Keratinocyte (primary cell): Measurements from ENCODE around the gene ZNF511. TPM values are rescaled to one million over a fixed set of nuclear protein-coding genes. Genes with fewer than 3 reads are reported as not detected.
A peak's percentile ranks its signal among the peaks of the same experiment; 100 is the strongest.

ENCODE experiments used
- DNase-seq: peaks from one replicate; pipeline ENCODE4 v3.0.0-alpha.2; 2011; ENCODE audit warnings: low read depth, missing footprints, low spot score
- FAIRE-seq: peaks from 2 replicates; lab custom pipeline; 2011; peaks lifted over from hg19 to GRCh38; lab: Jason Lieb, UNC
- H2AFZ ChIP-seq: 2 replicates; pipeline ENCODE4 v1.6.0; 2012; ENCODE audit warnings: low read length, control low read depth, inconsistent platforms; ENCODE audit not compliant: control insufficient read depth
- H3K27ac ChIP-seq: 2 replicates; pipeline ENCODE4 v1.5.1; 2011; ENCODE audit warnings: low read length; ENCODE audit not compliant: control insufficient read depth, insufficient read depth
- H3K27me3 ChIP-seq: 3 replicates; pipeline ENCODE4 v1.6.0; 2011; ENCODE audit warnings: low read length; ENCODE audit not compliant: control insufficient read depth, insufficient read depth; ENCODE audit errors: extremely low read depth
- H3K36me3 ChIP-seq, 2 experiments: 2 replicates in 1 of 2; 3 replicates in 1 of 2; pipeline ENCODE4 v1.5.1; 2011; ENCODE audit warnings: low read length in 2 of 2, mild to moderate bottlenecking in 1 of 2; ENCODE audit not compliant: control insufficient read depth in 2 of 2, insufficient read depth in 2 of 2; ENCODE audit errors: extremely low read depth in 1 of 2
- H3K4me1 ChIP-seq: 3 replicates; pipeline ENCODE4 v1.5.1; 2011; ENCODE audit warnings: low read length; ENCODE audit not compliant: control insufficient read depth, insufficient read depth; ENCODE audit errors: extremely low read depth
- H3K4me2 ChIP-seq: 3 replicates; pipeline ENCODE4 v1.6.0; 2011; ENCODE audit warnings: low read depth, low read length; ENCODE audit not compliant: control insufficient read depth, insufficient read depth; ENCODE audit errors: extremely low read depth
- H3K4me3 ChIP-seq, 3 experiments: fragments of 200-600 bp in 1 of 3; sonication (generic) in 1 of 3; 2 replicates in 2 of 3; 3 replicates in 1 of 3; pipeline ENCODE4 v1.5.1; 2011 to 2016; ENCODE audit warnings: low read length in 3 of 3, mild to moderate bottlenecking in 3 of 3, control low read depth in 2 of 3, inconsistent platforms in 1 of 3, low read depth in 1 of 3, mixed read lengths in 1 of 3, mixed run types in 1 of 3, moderate library complexity in 1 of 3; ENCODE audit not compliant: control insufficient read depth in 2 of 3, insufficient read depth in 2 of 3; ENCODE audit errors: extremely low read depth in 1 of 3
- H3K79me2 ChIP-seq: 2 replicates; pipeline ENCODE4 v1.6.0; 2012; ENCODE audit warnings: low read length; ENCODE audit not compliant: control insufficient read depth, insufficient read depth
- H3K9ac ChIP-seq: 3 replicates; pipeline ENCODE4 v1.6.0; 2011; ENCODE audit warnings: low read length; ENCODE audit not compliant: control insufficient read depth, insufficient read depth; ENCODE audit errors: extremely low read depth
- H3K9me1 ChIP-seq: 3 replicates; pipeline ENCODE4 v1.6.0; 2011; ENCODE audit warnings: low read length; ENCODE audit not compliant: control insufficient read depth, insufficient read depth; ENCODE audit errors: extremely low read depth
- H3K9me3 ChIP-seq: 2 replicates; pipeline ENCODE4 v1.5.1; 2012; ENCODE audit warnings: low read depth, low read length; ENCODE audit not compliant: control insufficient read depth
- H4K20me1 ChIP-seq: 3 replicates; pipeline ENCODE4 v1.6.0; 2011; ENCODE audit warnings: low read length; ENCODE audit not compliant: control insufficient read depth, insufficient read depth; ENCODE audit errors: extremely low read depth
- CTCF ChIP-seq, 3 experiments: IDR thresholded peaks in 1 of 3; conservative IDR thresholded peaks in 1 of 3; optimal IDR thresholded peaks in 1 of 3; 2 replicates in 2 of 3; 3 replicates in 1 of 3; pipeline versions ENCODE3 to v1.5.1; 2011; ENCODE audit warnings: low read length in 3 of 3, mild to moderate bottlenecking in 3 of 3, moderate library complexity in 2 of 3, control low read depth in 1 of 3, inconsistent platforms in 1 of 3; ENCODE audit not compliant: insufficient read depth in 2 of 3; ENCODE audit errors: extremely low read depth in 1 of 3
- EZH2 ChIP-seq: IDR thresholded peaks from one replicate; pipeline ENCODE4 v1.6.1; 2012; ENCODE audit warnings: inconsistent platforms, mild to moderate bottlenecking, low read length, moderate library complexity
- dilution Hi-C: fragments of 300-500 bp; cut with MboI; formaldehyde crosslinking; loops from one replicate; pipeline ENCODE4 v1.7.0; 2020; ENCODE audit warnings: low sequenced_read_pairs; ENCODE audit not compliant: extremely low pct_ligation_motif_present
- polyA plus RNA-seq, 5 experiments: library from polyadenylated mRNA; depleted of rRNA in 3 of 5; stranded (reverse) in 3 of 5; stranded (forward) in 1 of 5; unstranded in 1 of 5; fragments of >200 nt; gene quantifications; 1 replicate in 1 of 5; 2 replicates in 3 of 5; 3 replicates in 1 of 5; pipeline versions ENCODE4 v1.2.1 to v1.2.3, GENCODE V29; 2011 to 2012; ENCODE audit warnings: missing spikeins in 2 of 5, low read depth in 1 of 5, low replicate concordance in 1 of 5

ZNF511 gene
- polyA plus RNA-seq, 1 donor (not counting 4 experiments of a cell fraction or from before 2014, with no cell fraction given) = 20.2 TPM

DNA sequence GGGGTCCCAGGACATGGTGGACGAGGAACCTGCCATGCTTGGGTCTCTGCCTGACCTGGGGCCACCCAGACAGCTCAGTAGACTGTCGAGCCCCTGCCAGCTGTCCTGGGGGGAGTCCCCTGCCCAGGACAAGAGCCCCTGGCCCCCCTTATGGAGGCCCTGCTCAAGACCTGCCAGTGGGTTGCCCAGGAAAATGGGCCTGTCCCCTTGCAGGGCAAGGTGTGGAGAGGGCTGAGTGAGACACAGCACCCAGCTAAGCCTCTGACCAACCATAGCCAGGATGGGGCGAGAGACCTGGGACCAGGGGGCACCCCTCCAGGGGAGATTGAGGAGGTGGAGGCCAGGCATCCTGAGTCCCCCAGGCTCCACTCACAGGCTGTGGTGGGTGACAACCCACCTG is 47.3 kb downstream of the ZNF511 start:
- no peak overlapping the region for H2AFZ ChIP-seq
- H3K79me2 ChIP-seq = no peaks in the 10 kb centered on the region
- H3K9me3 ChIP-seq = no peaks in the 10 kb centered on the region
- H3K9ac ChIP-seq = no peak overlapping the region
- no peak for TF ChIP-seq CTCF (optimal IDR thresholded peaks at IDR 0.05 in 1 of 3, IDR thresholded peaks at IDR 0.05 in 1 of 3, conservative IDR thresholded peaks at IDR 0.05 in 1 of 3; ENCODE audit: extremely low read depth in 1 of 3, insufficient read depth in 2 of 3, low read length in 3 of 3)
- no peak for TF ChIP-seq EZH2
- no peak for DNase-seq
- H3K27me3 ChIP-seq = peaks cover 11% of the 10 kb centered on the region
- no peaks in the 10 kb centered on the region for H3K4me1 ChIP-seq
- H3K27ac ChIP-seq = no peak overlapping the region
- no peak overlapping the region for H3K4me2 ChIP-seq
- FAIRE-seq = no peak
- dilution Hi-C loops = no loop called here
- H3K36me3 ChIP-seq = no peaks in the 10 kb centered on the region
- no peaks in the 10 kb centered on the region for H4K20me1 ChIP-seq
- H3K4me3 ChIP-seq = no peak overlapping the region
- no peaks in the 10 kb centered on the region for H3K9me1 ChIP-seq

GRCh38 chr10:133356549-133357284 is 48.0 kb downstream of the ZNF511 start:
- no peaks in the 10 kb centered on the region for H3K4me1 ChIP-seq
- H3K9ac ChIP-seq = peak overlapping the region; percentile 61
- peak overlapping the region; percentile 22 for H2AFZ ChIP-seq
- H3K27me3 ChIP-seq = peaks cover 11% of the 10 kb centered on the region
- no peaks in the 10 kb centered on the region for H3K9me3 ChIP-seq
- no peaks in the 10 kb centered on the region for H3K9me1 ChIP-seq
- no peaks in the 10 kb centered on the region for H3K36me3 ChIP-seq
- H3K4me2 ChIP-seq = peak overlapping the region; percentile 56
- peak overlapping the region; percentile 38 to 57 (median 48) for H3K4me3 ChIP-seq
- H4K20me1 ChIP-seq = no peaks in the 10 kb centered on the region
- no peak for TF ChIP-seq CTCF (optimal IDR thresholded peaks at IDR 0.05 in 1 of 3, IDR thresholded peaks at IDR 0.05 in 1 of 3, conservative IDR thresholded peaks at IDR 0.05 in 1 of 3; ENCODE audit: extremely low read depth in 1 of 3, insufficient read depth in 2 of 3, low read length in 3 of 3)
- no peaks in the 10 kb centered on the region for H3K79me2 ChIP-seq
- FAIRE-seq (no peak), DNase-seq (no peak)
- no peak overlapping the region for H3K27ac ChIP-seq
- dilution Hi-C loops = no loop called here
